Measurements from ENCODE around the gene COMMD7. TPM values are rescaled to one million over a fixed set of nuclear protein-coding genes. Genes with fewer than 3 reads are reported as not detected.
"Not testable (repeated sequence)": the region's sequence is repeated elsewhere in the genome, so short reads cannot be mapped to it uniquely, and the experiment has no call there.

Gene COMMD7
- total and polyA plus RNA-seq, 2 donors, result 25.8 to 57.6 TPM

GRCh38 chr20:32772046-32772445 lies 28.8 kb upstream of the COMMD7 start:
- Histone ChIP-seq H3K27me3 (ENCODE audit: control insufficient read depth in 2 of 2, insufficient read depth in 1 of 2, low read length in 1 of 2) (no peaks in the 10 kb centered on the region), H3K9me3 (ENCODE audit: control insufficient read depth in 2 of 2, insufficient read depth in 1 of 2, low read length in 1 of 2) (no peaks in the 10 kb centered on the region), H3K27ac (ENCODE audit: low read depth in 1 of 2, low read length in 1 of 2) (peak overlapping the region in 1 of 2 donors; percentile 18), H3K36me3 (ENCODE audit: control insufficient read depth in 2 of 2, insufficient read depth in 2 of 2, low read length in 1 of 2) (peaks cover 0 to 4% of the 10 kb centered on the region in 2 donors), H3K4me1 (ENCODE audit: control insufficient read depth in 2 of 2, insufficient read depth in 2 of 2, low read length in 2 of 2) (peaks cover 12 to 30% of the 10 kb centered on the region in 2 donors), H3K4me3 (ENCODE audit: low read length in 2 of 2) (no peak overlapping the region)
- DNase-seq (ENCODE audit: low read depth in 6 of 9, low spot score in 9 of 9), result no peak
- 79% methylated on average over 3 of the region's 3 CpGs for WGBS

DNA sequence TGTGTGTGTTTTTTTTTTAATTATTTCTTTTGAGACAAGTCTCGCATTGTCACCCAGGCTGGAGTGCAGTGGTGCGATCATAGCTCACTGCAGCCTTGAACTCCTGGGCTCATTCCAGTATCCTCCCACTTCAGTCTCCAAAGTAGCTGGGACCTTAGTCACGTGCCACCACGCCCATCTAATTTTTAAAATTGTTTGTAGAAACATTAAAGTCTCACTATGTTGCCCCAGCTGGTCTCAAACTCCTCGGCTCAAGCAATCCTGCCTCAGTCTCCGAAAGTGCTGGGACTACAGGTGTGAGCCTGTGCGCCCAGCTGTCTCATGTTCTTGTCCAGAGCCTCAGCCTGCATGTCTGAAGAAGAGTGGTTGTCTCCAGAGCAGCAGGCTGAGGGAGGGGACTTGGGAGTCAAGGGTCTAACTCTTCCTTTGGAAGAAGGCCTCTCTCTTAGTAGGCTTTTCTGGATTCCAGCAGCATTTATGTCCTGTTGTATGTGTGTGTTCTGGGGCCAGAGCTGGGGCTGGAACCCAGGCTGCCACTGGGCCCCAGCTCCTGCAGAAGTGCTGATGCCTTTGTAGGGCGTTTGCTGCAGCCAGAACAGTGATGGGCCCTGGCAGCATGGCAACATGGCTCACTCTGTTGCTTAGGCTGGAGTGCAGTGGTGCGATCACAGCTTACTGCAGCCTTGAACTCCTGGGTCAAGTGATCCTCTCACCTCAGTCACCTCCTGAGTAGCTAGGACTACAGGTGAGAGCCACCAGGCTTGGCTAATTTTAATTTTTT lies 24.3 kb upstream of the COMMD7 start:
- Histone ChIP-seq H3K36me3 (ENCODE audit: control insufficient read depth in 2 of 2, insufficient read depth in 2 of 2, low read length in 1 of 2) (peaks cover 0 to 4% of the 10 kb centered on the region in 2 donors), H3K9me3 (ENCODE audit: control insufficient read depth in 2 of 2, insufficient read depth in 1 of 2, low read length in 1 of 2) (no peaks in the 10 kb centered on the region), H3K27me3 (ENCODE audit: control insufficient read depth in 2 of 2, insufficient read depth in 1 of 2, low read length in 1 of 2) (peaks cover 0 to 14% of the 10 kb centered on the region in 2 donors), H3K4me3 (ENCODE audit: low read length in 2 of 2) (no peak overlapping the region), H3K4me1 (ENCODE audit: control insufficient read depth in 2 of 2, insufficient read depth in 2 of 2, low read length in 2 of 2) (peaks cover 23 to 42% of the 10 kb centered on the region in 2 donors), H3K27ac (ENCODE audit: low read depth in 1 of 2, low read length in 1 of 2) (no peak overlapping the region)
- WGBS, result 97% methylated on average over 9 of the region's 9 CpGs
- no peak for DNase-seq (ENCODE audit: low read depth in 6 of 9, low spot score in 9 of 9)

DNA sequence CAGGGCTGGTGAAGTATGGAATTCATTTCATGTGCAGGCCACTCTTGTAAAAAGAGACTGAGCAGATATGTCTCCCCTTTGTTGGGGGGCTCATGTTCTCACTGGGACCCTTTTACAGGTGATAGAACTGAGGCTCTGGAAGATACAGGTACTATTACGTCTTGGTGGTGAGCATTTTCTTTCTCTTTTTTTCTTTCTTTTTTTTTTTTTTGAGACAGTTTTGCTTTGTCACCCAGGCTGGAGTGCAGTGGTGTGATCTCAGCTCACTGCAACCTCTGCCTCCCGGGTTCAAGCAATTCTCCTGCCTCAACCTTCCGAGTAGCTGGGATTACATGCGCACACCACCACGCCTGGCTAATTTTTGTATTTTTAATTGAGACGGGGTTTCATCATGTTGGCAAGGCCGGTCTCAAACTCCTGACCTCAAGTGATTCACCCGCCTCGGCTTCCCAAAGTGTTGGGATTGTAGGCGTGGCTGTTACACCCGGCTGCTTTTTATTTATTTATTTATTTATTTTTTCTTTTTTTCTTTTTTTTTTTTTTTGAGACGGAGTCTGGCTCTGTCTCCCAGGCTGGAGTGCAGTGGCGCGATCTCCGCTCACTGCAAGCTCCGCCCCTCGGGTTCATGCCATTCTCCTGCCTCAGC lies 22.1 kb upstream of the COMMD7 start:
- WGBS, result 88% methylated on average over 17 of the region's 17 CpGs

GRCh38 chr20:32764005-32764960 lies 21.0 kb upstream of the COMMD7 start:
- WGBS, result 23% methylated on average over 17 of the region's 17 CpGs
- peak overlapping the region in 1 of 2 donors; percentile 55 for H3K4me3 ChIP-seq (ENCODE audit: low read length in 2 of 2)
- DNase-seq (ENCODE audit: low read depth in 6 of 9, low spot score in 9 of 9), result peak in 3 of 9 donors; percentile 31 to 63 (median 54)

More for the DNA sequence above, 22.1 kb upstream of the COMMD7 start:
- peak overlapping the region in 1 of 2 donors; percentile 2 for H3K27ac ChIP-seq (ENCODE audit: low read depth in 1 of 2, low read length in 1 of 2)
- not testable (repeated sequence) for H3K9me3 ChIP-seq (ENCODE audit: control insufficient read depth in 2 of 2, insufficient read depth in 1 of 2, low read length in 1 of 2); H3K4me3 ChIP-seq (ENCODE audit: low read length in 2 of 2); H3K36me3 ChIP-seq (ENCODE audit: control insufficient read depth in 2 of 2, insufficient read depth in 2 of 2, low read length in 1 of 2); DNase-seq (ENCODE audit: low read depth in 6 of 9, low spot score in 9 of 9)
- peaks cover 0 to 20% of the 10 kb centered on the region in 2 donors for H3K27me3 ChIP-seq (ENCODE audit: control insufficient read depth in 2 of 2, insufficient read depth in 1 of 2, low read length in 1 of 2)
- H3K4me1 ChIP-seq (ENCODE audit: control insufficient read depth in 2 of 2, insufficient read depth in 2 of 2, low read length in 2 of 2), result peaks cover 22 to 38% of the 10 kb centered on the region in 2 donors

DNA sequence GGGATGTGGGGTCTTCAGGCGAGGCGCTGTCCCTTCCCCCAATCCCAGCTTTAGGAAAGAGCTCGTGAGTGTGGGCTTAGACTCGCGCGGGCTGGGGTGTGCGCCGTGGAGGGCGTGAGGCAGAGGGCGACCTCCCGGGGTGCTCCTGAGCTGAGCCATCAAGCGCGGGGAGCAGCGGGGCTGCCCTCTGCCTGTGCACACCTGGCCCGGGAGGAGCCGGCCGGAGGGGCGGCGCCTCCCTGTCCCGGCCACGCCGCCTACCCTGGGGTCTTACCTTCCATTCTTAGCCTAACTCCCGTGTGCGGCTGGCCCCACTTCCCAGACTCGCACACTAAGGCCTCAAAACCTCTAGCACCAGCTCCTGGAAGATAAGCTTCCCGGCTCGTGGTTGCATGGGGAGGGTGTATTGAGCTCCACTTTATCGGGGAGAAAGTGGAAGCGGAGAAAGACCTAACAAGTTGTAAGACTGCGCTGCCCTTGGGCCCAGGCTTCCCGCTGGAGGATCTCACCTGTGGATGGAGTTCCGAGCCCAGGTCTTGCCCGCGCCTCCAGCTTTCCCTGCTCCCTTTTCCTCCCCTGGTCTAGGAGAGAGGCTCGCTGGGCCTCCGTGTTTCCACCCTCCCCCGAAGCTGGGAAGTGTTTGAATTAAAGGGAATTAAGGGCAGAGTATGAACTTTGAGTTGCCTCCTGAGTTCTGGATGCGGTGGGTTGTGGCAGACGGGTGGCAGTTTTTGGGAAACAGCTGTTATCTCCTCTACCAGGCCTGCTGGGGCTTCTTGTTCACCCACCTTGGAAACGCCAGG lies 20.1 kb upstream of the COMMD7 start:
- 8% methylated on average over 40 of the region's 40 CpGs for WGBS
- Histone ChIP-seq H3K9me3 (ENCODE audit: control insufficient read depth in 2 of 2, insufficient read depth in 1 of 2, low read length in 1 of 2) (no peaks in the 10 kb centered on the region), H3K27ac (ENCODE audit: low read depth in 1 of 2, low read length in 1 of 2) (no peak overlapping the region), H3K4me1 (ENCODE audit: control insufficient read depth in 2 of 2, insufficient read depth in 2 of 2, low read length in 2 of 2) (peaks cover 22 to 38% of the 10 kb centered on the region in 2 donors), H3K27me3 (ENCODE audit: control insufficient read depth in 2 of 2, insufficient read depth in 1 of 2, low read length in 1 of 2) (peaks cover 0 to 20% of the 10 kb centered on the region in 2 donors), H3K4me3 (ENCODE audit: low read length in 2 of 2) (peak overlapping the region; percentile 55 to 69), H3K36me3 (ENCODE audit: control insufficient read depth in 2 of 2, insufficient read depth in 2 of 2, low read length in 1 of 2) (peaks cover 0 to 4% of the 10 kb centered on the region in 2 donors)
- DNase-seq (ENCODE audit: low read depth in 6 of 9, low spot score in 9 of 9), result peak in 3 of 9 donors; percentile 29 to 38 (median 31)

More at GRCh38 chr20:32764005-32764960, 21.0 kb upstream of the COMMD7 start:
- H3K27ac ChIP-seq (ENCODE audit: low read depth in 1 of 2, low read length in 1 of 2), result peak overlapping the region in 1 of 2 donors; percentile 2
- peaks cover 22 to 38% of the 10 kb centered on the region in 2 donors for H3K4me1 ChIP-seq (ENCODE audit: control insufficient read depth in 2 of 2, insufficient read depth in 2 of 2, low read length in 2 of 2)
- H3K27me3 ChIP-seq (ENCODE audit: control insufficient read depth in 2 of 2, insufficient read depth in 1 of 2, low read length in 1 of 2), result peaks cover 0 to 20% of the 10 kb centered on the region in 2 donors
- H3K36me3 ChIP-seq (ENCODE audit: control insufficient read depth in 2 of 2, insufficient read depth in 2 of 2, low read length in 1 of 2), result peaks cover 0 to 4% of the 10 kb centered on the region in 2 donors
- no peaks in the 10 kb centered on the region for H3K9me3 ChIP-seq (ENCODE audit: control insufficient read depth in 2 of 2, insufficient read depth in 1 of 2, low read length in 1 of 2)

- peaks cover 0 to 20% of the 10 kb centered on the region in 2 donors for H3K27me3 ChIP-seq (ENCODE audit: control insufficient read depth in 2 of 2, insufficient read depth in 1 of 2, low read length in 1 of 2)
- no peak overlapping the region for H3K27ac ChIP-seq (ENCODE audit: low read depth in 1 of 2, low read length in 1 of 2)
- peak overlapping the region; percentile 55 to 69 for H3K4me3 ChIP-seq (ENCODE audit: low read length in 2 of 2)
- under 1% methylated on average over 30 of the region's 30 CpGs for WGBS
- H3K36me3 ChIP-seq (ENCODE audit: control insufficient read depth in 2 of 2, insufficient read depth in 2 of 2, low read length in 1 of 2), result peaks cover 0 to 4% of the 10 kb centered on the region in 2 donors
- peak in 2 of 9 donors; percentile 25 to 48 for DNase-seq (ENCODE audit: low read depth in 6 of 9, low spot score in 9 of 9)
- H3K4me1 ChIP-seq (ENCODE audit: control insufficient read depth in 2 of 2, insufficient read depth in 2 of 2, low read length in 2 of 2), result peaks cover 22 to 38% of the 10 kb centered on the region in 2 donors
- H3K9me3 ChIP-seq (ENCODE audit: control insufficient read depth in 2 of 2, insufficient read depth in 1 of 2, low read length in 1 of 2), result no peaks in the 10 kb centered on the region
These were observed 19.5 kb upstream of the COMMD7 start for GRCh38 chr20:32762754-32763201.

- Histone ChIP-seq H3K36me3 (ENCODE audit: control insufficient read depth in 2 of 2, insufficient read depth in 2 of 2, low read length in 1 of 2) (no peaks in the 10 kb centered on the region), H3K27me3 (ENCODE audit: control insufficient read depth in 2 of 2, insufficient read depth in 1 of 2, low read length in 1 of 2) (peaks cover 0 to 20% of the 10 kb centered on the region in 2 donors), H3K9me3 (ENCODE audit: control insufficient read depth in 2 of 2, insufficient read depth in 1 of 2, low read length in 1 of 2) (no peaks in the 10 kb centered on the region), H3K27ac (ENCODE audit: low read depth in 1 of 2, low read length in 1 of 2) (no peak within 1 kb of the TSS), H3K4me3 (ENCODE audit: low read length in 2 of 2) (peak within 1 kb of the TSS; percentile 55 to 69), H3K4me1 (ENCODE audit: control insufficient read depth in 2 of 2, insufficient read depth in 2 of 2, low read length in 2 of 2) (peaks cover 22 to 38% of the 10 kb centered on the region in 2 donors)
- peak in 3 of 9 donors; percentile 58 to 77 (median 63) for DNase-seq (ENCODE audit: low read depth in 6 of 9, low spot score in 9 of 9)
- WGBS, result 2% methylated on average over 92 of the region's 92 CpGs
These were observed 18.8 kb upstream of the COMMD7 start, which contains the start of gene DNMT3B for GRCh38 chr20:32761831-32762753. Gene DNMT3B, plus strand, starts transcription at chr20:32762385. Its CDS starts 17,939 bp downstream, at chr20:32780324.

Measured in thymus (tissue), 11 donors.